ENCODE measurements around the gene TIMM22.
"Not testable (repeated sequence)": the region's sequence is repeated elsewhere in the genome, so short reads cannot be mapped to it uniquely, and the experiment has no call there.

Gene TIMM22

GRCh38 chr17:1042486-1042885, 45.6 kb downstream of the TIMM22 start:
- no peak for DNase-seq

GRCh38 chr17:1043601-1044251, 46.8 kb downstream of the TIMM22 start:
- DNase-seq: no peak

GRCh38 chr17:1044387-1045009, 47.6 kb downstream of the TIMM22 start:
- DNase-seq: not testable (repeated sequence)

- no peak for DNase-seq
Observed at GRCh38 chr17:1045456-1045855, 48.5 kb downstream of the TIMM22 start.

- no peak for DNase-seq
Observed at GRCh38 chr17:1047177-1047878, 50.4 kb downstream of the TIMM22 start.

GRCh38 chr17:1047879-1048470, 51.0 kb downstream of the TIMM22 start:
- no peak for DNase-seq

GRCh38 chr17:1048516-1049115, 51.7 kb downstream of the TIMM22 start:
- DNase-seq: not testable (repeated sequence)

- no peak for DNase-seq
Observed at GRCh38 chr17:1049446-1050225, 52.7 kb downstream of the TIMM22 start.

- DNase-seq: no peak
Observed at GRCh38 chr17:1050246-1050995, 53.5 kb downstream of the TIMM22 start.

- no peak for DNase-seq
Observed at GRCh38 chr17:1050996-1051925, 54.3 kb downstream of the TIMM22 start.

All from DMS53 (cell line).